Uterus (tissue), 2 donors: ENCODE measurements around the gene OLIG1.

Source experiments
- CTCF ChIP-seq, 4 experiments: fragments of 200-600 bp in 2 of 4; fragments of 450-650 bp in 2 of 4; sonication (generic) in 2 of 4; IDR thresholded peaks; one replicate each; pipeline ENCODE4 v1.5.1; 2016 to 2019; ENCODE audit warnings: antibody characterized with exemption in 4 of 4, mild to moderate bottlenecking in 2 of 4, moderate library complexity in 1 of 4
- POLR2A ChIP-seq, 2 donors: fragments of 450-650 bp; IDR thresholded peaks; one replicate each; pipeline ENCODE4 v1.6.1; 2016; ENCODE audit warnings: antibody characterized with exemption in 2 of 2, mild to moderate bottlenecking in 1 of 2, moderate library complexity in 1 of 2

GRCh38 chr21:33031152-33031911 lies 38.6 kb upstream of the OLIG1 start:
- TF ChIP-seq CTCF (IDR thresholded peaks at IDR 0.05) (no peak), POLR2A (IDR thresholded peaks at IDR 0.05) (no peak)
